ENCODE results near the gene MON1B. TPM values are rescaled to one million over a fixed set of nuclear protein-coding genes. Genes with fewer than 3 reads are reported as not detected.
A peak's percentile ranks its signal among the peaks of the same experiment; 100 is the strongest.

The MON1B gene
- total and polyA plus RNA-seq, 2 of the 8 experiments (the other 6 are each of a cell fraction or from before 2014, with no cell fraction given), result 20.0 to 45.9 TPM

GRCh38 chr16:77223184-77223583 is 32.2 kb downstream of the MON1B start (continued):
- TF ChIP-seq RNF2 (IDR thresholded peaks at IDR 0.05; ENCODE audit: borderline replicate concordance, low read depth, low read length, missing control alignments, poor library complexity, severe bottlenecking), result no peak
- TF ChIP-seq BRCA1 (IDR thresholded peaks at IDR 0.05; ENCODE audit: low read depth, low read length), result no peak
- peak; percentile 74 for TF ChIP-seq MAX (IDR thresholded peaks at IDR 0.05)
- TF ChIP-seq CREB1 (IDR thresholded peaks at IDR 0.05), result peak; percentile 29; the same call in 1 of the 2 replicates
- no peak for TF ChIP-seq ZNF274 (IDR thresholded peaks at IDR 0.05; ENCODE audit: borderline replicate concordance, extremely low read depth, low read length)
- TF ChIP-seq KDM5A (IDR thresholded peaks at IDR 0.05; ENCODE audit: low read length), result no peak
- TF ChIP-seq E2F6 (IDR thresholded peaks at IDR 0.05), result peak; percentile 26; the same call in 1 of the 2 replicates
- TF ChIP-seq SP2 (IDR thresholded peaks at IDR 0.05; ENCODE audit: low read length), result no peak
- TF ChIP-seq SRF (IDR thresholded peaks at IDR 0.05; ENCODE audit: low read depth, low read length), result no peak
